ENCODE results near the gene FASTKD2. TPM values are rescaled to one million over a fixed set of nuclear protein-coding genes. Genes with fewer than 3 reads are reported as not detected.

FASTKD2 gene
- total and polyA plus RNA-seq, 12 donors: 8.4 to 63.8 (median 27.8) TPM

DNA sequence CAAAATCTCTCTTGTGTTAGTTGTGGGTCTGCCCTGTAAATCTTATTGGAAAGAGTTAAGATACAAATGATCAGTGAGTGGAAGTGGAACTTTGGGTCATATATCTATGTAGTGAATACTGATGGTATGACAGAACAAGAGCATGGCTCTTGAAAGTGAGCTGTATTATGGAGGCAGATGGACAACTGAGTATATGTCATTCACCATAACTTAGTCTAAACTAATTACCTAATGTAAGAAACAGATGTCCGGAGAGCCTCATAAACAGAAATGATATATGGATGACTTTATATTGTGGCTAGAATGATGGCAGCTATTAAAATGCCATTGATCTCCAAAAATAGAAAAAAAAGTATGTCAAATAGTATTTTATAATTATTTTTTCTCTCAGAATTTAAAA, 72.4 kb downstream of the FASTKD2 start:
- no peak for DNase-seq
- TF ChIP-seq CTCF (IDR thresholded peaks at IDR 0.05): no peak
- TF ChIP-seq POLR2A (IDR thresholded peaks at IDR 0.05): no peak
- H3K4me3 ChIP-seq: no peak overlapping the region
- 90 to 98% (median 95%) methylated on average over 1 of the region's 1 CpG for WGBS, 4 donors
- no peaks in the 10 kb centered on the region for H3K36me3 ChIP-seq (replicated peaks in 1 of 2)
- no peaks in the 10 kb centered on the region for H3K4me1 ChIP-seq (replicated peaks in 1 of 2)
- no peak overlapping the region for H3K27ac ChIP-seq
- intact Hi-C loops (cut with DNase I): no loop called here
- H3K9me3 ChIP-seq (replicated peaks in 1 of 3): peaks cover 0 to 8% (median 0%) of the 10 kb centered on the region in 3 donors
- H3K27me3 ChIP-seq: no peaks in the 10 kb centered on the region

DNA sequence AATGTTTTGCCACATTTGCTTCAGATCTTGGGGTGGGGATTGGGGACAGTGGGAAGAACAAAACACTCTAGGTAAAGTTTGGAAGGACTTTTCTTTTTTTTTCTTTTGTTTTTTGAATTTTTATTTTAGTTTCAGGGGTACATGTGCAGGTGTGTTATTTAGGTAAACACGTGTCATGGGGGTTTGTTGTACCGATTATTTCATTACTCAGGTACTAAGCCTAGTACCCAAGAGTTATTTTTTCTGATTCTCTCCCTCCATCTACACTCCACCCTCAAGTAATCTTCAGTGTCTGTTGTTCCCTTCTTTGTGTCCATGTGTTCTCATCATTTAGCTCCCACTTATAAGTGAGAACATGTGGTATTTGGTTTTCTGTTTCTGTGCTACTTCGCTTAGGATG, 73.3 kb downstream of the FASTKD2 start:
- intact Hi-C loops (cut with DNase I): no loop called here

DNA sequence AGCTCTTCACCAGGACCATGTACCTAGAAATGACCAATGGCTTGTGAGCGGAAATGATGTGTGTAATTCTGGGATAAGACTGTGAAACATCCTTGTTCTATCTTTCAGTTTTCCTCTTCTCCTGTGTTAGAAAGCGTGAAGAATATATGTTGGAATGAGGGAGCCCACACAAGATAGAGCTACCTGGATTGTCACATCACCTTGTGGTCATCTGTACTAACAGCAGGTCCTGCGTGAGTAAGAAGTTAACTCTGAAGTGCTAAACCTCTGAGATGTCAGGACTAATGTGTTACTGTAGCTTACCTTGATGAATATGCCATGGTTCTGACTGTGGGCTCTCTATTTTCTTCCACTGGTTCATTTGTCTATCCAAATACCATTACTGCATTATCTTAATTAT, 75.6 kb downstream of the FASTKD2 start:
- H3K36me3 ChIP-seq (replicated peaks in 1 of 2): no peaks in the 10 kb centered on the region
- no peak for DNase-seq
- H3K9me3 ChIP-seq (replicated peaks in 1 of 3): no peaks in the 10 kb centered on the region
- intact Hi-C loops (cut with DNase I): no loop called here
- H3K4me3 ChIP-seq: no peak overlapping the region
- H3K27ac ChIP-seq: no peak overlapping the region
- 55 to 99% (median 92%) methylated on average over 3 of the region's 3 CpGs for WGBS, 4 donors
- TF ChIP-seq POLR2A (IDR thresholded peaks at IDR 0.05) (no peak), CTCF (IDR thresholded peaks at IDR 0.05) (no peak)
- no peaks in the 10 kb centered on the region for H3K27me3 ChIP-seq
- H3K4me1 ChIP-seq (replicated peaks in 1 of 2): no peaks in the 10 kb centered on the region

More for the DNA sequence above, 73.3 kb downstream of the FASTKD2 start:
- Histone ChIP-seq H3K4me3 (no peak overlapping the region), H3K27me3 (no peaks in the 10 kb centered on the region), H3K4me1 (replicated peaks in 1 of 2) (no peaks in the 10 kb centered on the region), H3K9me3 (replicated peaks in 1 of 3) (peaks cover 0 to 4% (median 0%) of the 10 kb centered on the region in 3 donors), H3K36me3 (replicated peaks in 1 of 2) (no peaks in the 10 kb centered on the region), H3K27ac (no peak overlapping the region)
- TF ChIP-seq CTCF (IDR thresholded peaks at IDR 0.05) (no peak), POLR2A (IDR thresholded peaks at IDR 0.05) (no peak)
- DNase-seq: no peak
- 89 to 98% (median 92%) methylated on average over 3 of the region's 3 CpGs for WGBS, 4 donors

Small RNA genes lying within 50 kb of the gene (microRNA-seq; reads per million reads assigned to microRNA genes)
- gene MIR3130-1 (0 reads per million in 3 donors), gene MIR3130-2 (0 reads per million in 3 donors)

Small RNA genes lying within 50 kb of the gene (small RNA-seq; reads per million reads assigned to genes)
- 0 reads per million in 2 donors for gene MIR3130-2

Other genes with a start within 250 kb of the FASTKD2 start
- not detected for gene FAM237A, start 123.1 kb upstream of the FASTKD2 start, total RNA-seq
- gene FAM237A, start 123.1 kb upstream of the FASTKD2 start, polyA plus RNA-seq: not detected
- not detected for gene DYTN, start 47.2 kb upstream of the FASTKD2 start, total RNA-seq
- gene DYTN, start 47.2 kb upstream of the FASTKD2 start, polyA plus RNA-seq: not detected
- gene MDH1B, start 278 bp upstream of the FASTKD2 start, total RNA-seq: 1 to 10 TPM in 8 of 9 donors, under 1 TPM in 1; 0.88 to 3.7 (median 2.4) TPM
- gene MDH1B, start 278 bp upstream of the FASTKD2 start, polyA plus RNA-seq: 1 to 10 TPM; 1.5 to 6.9 (median 3.1) TPM
- 10 to 100 TPM in 1 of 9 donors, under 1 TPM in 7, not detected in 1; 0.24 to 13.5 (median 0.55) TPM for gene CPO, start 173.9 kb downstream of the FASTKD2 start, total RNA-seq
- 1 to 10 TPM; 1.2 to 5.7 (median 1.6) TPM for gene CPO, start 173.9 kb downstream of the FASTKD2 start, polyA plus RNA-seq